Nucleus accumbens (tissue), 56 donors: Measurements from ENCODE around the gene SLC46A3.
"Not testable (repeated sequence)": the region's sequence is repeated elsewhere in the genome, so short reads cannot be mapped to it uniquely, and the experiment has no call there.

Experiments
- DNase-seq, 56 donors: peaks; one replicate each; lab custom pipeline; 2025; lab: John Stamatoyannopoulos, UW

SLC46A3 gene

DNA sequence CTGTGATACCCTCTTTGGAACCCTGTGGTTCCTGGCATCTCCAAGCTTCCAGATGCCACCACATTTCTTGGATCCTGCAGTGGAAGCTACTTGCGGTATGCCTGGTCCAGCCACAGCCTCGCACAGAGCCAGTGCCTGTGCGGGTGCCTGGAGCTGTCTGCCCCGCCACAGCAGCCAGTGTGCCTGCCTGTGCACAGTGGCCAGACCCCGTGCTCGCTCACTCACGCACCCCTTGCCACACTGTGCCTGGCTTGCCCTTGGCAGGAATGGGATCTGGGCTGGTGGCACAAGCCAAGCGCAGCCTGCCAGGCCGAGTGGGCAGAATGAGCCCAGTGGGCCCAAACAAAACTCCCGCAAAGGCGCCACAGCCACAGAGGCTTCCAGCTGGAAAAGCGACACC lies 33.7 kb downstream of the SLC46A3 start:
- no peak for DNase-seq

DNA sequence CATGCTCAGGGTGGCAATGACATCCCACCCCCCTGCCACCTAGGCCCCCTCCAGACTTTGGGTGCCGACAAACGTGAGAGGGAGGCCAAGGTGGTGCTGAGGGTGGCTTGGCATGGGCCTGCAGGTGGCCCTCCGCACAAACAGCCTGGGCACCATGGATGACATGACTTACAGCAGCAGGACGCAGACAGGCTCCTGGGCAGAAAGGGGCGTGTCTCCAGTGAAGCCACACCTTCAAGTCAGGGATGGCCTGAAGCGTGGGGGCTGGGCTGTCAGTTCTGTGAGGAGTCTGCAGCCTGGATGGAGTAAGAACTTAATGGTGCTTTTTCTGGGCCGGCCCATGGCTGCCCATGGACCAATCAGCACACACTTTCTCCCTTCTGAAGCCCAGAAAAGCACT lies 34.5 kb downstream of the SLC46A3 start:
- DNase-seq = peak in 1 of 56 donors; percentile 4

DNA sequence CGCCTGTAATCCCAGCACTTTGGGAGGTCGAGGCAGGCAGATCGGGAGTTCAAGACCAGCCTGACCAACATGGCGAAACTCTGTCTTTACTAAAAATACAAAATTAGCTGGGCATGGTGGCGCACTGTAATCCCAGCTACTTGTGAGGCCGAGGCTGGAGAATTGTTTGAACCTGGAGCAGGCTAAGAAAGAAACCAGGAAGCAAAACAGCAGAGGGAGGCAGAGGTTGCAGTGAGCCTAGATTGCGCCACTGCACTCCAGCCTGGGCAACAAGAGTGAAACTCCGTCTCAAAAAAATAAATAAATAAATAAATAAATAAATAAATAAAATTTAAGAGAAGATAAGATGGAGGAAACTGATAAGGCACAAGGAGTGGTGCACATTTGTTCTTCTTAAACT lies 35.6 kb downstream of the SLC46A3 start:
- DNase-seq = not testable (repeated sequence)

DNA sequence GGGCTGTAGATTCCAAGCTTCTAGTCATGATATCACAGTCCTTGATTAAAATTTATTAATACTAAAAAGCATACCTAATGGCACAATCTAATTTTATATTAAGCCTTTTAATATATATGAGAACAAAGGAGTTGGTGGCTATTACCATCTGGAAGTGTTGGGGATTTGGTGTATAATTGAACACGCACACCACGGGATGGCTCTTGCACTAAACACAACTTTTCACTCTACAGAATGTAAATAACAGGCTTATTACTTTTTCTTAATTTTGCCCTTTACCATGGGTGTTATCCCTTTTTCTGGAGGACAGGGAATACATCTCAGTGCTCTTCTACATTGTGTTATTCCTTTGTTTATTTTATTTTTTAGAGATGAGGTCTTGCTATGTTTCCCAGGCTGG lies 38.2 kb downstream of the SLC46A3 start:
- DNase-seq = no peak

DNA sequence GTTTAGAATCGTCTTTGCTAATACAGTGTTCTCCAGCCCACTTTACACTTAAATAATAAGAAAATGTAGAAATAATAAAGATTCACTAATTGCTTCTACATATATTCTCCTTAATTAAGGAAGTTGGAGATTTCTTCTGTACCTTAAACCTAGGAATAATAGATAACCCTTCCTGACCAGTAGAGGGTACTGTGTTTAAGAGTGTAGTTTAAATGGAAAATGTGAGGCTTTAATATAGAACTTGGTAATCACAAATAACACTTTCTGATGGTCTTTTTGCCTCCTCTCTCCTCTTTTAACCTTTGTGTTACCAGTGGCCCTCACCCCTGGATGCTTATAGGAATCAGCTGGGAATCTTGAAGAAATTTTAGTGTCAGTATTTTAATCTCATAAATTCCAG lies 39.1 kb downstream of the SLC46A3 start:
- no peak for DNase-seq

DNA sequence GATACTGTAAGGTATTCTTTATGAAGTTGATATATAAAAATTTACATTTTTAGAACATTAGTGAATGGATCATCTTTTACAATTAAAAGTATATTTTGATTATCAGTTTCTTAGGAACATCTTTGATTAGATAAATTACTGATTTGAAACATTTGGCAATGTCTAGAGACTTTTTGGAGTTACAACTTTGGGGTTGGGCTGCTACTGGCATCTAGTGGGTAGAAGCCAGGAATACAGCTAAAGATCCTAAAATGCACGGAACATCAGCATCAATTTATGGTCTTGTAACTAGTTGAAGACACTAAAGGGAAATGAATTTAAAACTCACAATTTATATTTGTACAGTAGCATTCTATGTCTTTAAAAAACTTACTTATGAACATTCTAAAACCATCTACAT lies 40.0 kb downstream of the SLC46A3 start:
- no peak for DNase-seq

DNA sequence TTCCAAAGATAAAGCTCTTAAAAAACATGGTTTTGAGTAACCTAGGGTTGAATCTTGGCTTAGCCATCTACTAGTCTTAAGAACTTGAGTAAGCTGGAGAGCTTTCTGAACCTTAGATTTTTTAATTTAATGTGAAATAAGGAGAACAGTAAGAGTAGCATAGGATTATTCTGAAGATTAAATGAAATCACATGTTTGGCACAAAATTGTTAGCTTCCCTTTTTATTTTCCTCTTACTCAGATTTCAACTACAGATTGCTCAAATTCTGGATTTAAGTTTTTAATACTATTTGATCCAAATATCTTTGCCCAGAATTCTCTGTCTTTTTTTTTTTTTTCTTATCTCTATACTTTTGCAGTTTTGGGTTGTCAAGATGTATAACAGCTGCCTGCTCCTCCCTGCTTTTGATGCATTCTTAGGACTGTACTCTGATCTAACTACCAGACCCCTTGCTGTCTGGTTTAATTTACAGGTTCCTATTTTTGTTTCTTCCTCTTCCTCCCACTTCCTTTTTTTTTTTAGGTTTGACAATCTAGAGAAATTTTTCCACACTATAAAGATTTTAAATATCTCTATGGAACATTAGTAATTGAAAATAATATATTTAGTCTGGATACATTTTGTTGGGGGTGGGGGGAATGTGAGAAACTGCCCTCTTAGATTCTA lies 47.5 kb downstream of the SLC46A3 start:
- DNase-seq = no peak

DNA sequence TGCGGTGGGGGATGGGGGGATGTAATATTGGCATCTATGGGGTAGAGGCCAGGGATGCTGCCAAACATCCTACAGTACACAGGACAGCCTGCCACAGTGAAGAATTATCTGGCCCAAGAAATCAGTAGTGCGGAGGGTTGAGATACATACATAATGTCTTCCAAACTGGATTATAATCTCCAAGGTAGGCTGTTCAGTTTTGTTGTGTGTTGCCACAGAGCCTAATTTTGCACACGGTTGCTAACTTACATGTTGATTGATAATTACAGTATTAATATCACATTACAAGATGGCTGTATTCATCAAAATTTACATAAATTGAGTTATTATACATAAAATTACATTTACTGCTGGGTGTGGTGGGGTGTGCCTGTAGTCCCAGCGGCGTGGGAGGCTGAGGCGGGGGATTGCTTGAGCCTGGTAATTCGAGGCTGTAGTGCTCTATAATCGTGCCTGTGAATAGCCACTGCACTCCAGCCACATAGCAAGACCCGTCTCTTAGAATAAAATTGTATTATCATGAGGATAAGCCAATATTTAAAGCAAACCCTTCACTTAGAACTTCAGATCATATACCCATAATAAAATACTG lies 51.8 kb downstream of the SLC46A3 start:
- DNase-seq = no peak

DNA sequence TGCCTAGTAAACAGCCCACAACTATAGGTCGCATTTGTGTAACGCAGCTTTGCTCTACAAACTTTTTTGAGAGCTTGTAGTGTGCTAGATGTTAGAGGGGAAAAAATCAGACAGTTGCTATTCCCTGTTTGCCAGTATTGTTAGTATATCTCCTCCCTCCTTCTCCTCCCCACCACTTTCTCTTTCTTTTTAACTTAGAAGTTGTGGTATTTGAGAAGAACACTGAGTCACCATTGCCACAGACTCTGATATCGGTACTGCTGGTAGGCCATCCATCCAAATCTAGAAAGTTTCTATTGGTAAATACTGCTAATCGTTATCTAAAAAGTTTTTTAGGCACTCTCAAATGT lies 59.2 kb downstream of the SLC46A3 start:
- no peak for DNase-seq

DNA sequence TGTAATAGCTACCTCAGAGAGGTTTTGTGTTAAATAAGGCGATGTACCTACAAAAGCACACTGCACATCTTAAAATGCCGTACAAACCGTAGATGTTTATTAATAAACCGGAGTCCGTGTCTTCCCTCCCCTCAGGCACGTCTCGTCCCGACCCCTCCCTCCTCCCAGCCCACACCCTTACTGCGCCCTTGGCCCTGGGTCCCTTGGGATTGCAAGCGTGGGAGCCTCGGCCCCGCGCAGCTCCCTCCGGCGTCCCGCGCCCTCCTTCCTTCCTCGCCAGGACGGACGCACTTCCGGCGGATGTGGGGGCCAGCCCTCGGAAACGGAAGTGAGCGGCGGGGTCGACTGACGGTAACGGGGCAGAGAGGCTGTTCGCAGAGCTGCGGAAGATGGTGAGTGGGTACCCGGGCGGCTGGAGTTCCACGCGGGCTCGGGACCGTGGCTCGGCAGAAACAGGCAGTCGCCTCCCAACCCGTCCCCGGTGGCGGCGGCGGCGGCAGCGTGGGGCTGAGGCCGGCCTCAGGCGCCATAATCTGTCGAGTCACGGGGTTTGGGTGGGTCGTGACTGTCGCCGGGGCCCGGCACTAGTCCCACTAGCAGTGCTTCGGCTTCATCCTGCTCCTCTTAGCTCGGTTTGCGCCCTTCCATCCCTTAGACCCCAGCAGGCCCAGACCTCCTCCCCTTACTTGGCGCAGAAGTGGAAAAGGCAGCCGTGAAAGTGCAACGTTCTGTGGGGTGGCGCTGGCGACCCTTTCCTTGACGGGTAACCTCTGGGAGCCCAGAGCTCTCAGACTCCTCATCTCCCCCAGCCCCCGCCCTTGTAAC lies 59.8 kb downstream of the SLC46A3 start, which contains the start of gene POMP:
Gene POMP (plus strand): TSS at position 335 of the 825 bp plus-strand sequence. CDS start 55 bp downstream, at position 390.
- DNase-seq = peak; percentile 30 to 96 (median 87)

DNA sequence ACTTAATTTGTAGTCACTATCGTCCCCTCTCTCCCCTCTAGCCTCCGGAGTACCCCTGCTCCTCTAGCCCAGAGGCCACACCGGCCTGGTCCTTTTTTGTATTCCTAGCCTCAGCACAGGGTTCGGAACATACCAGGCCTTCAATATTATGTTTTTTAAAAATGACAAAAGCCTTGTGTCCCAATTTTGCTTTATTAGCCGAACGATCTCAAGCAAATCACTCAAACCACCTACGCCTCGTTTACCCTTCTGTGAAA lies 60.3 kb downstream of the SLC46A3 start:
- peak in 5 of 56 donors; percentile 3 to 46 (median 27) for DNase-seq

DNA sequence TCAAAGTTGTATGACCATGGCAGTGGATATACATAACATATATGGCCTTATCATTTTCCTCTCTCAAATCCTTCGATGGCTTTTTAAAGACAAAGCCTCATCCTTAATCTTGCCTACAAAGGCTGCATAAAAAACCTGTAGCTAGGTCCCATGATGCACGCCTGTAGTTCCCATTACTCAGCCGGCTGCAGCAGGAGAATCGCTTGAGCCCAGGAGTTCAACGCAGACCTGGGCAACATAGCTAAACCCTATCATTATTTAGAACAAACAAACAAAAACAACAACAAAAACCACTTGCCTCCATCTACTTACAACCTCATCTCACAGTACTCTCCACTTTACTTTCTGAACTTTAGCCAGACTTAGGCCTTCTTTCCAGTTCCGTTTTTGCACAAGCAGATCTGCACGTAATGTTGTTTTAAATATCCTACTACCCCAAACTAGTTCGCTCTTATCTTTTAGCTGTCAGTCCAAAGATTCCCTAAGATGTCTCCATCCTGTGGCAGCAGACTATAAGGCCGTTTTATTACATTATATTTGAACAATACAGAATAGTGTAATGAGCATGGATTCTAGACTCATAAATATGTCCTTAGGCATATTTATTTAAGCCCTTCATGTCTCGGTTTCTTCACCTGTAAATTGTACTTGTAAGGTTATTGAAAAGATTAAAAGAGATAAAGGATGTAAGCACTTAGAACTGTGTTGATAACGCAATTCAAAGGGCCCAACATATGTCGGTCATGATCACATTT lies 60.8 kb downstream of the SLC46A3 start:
- no peak for DNase-seq

DNA sequence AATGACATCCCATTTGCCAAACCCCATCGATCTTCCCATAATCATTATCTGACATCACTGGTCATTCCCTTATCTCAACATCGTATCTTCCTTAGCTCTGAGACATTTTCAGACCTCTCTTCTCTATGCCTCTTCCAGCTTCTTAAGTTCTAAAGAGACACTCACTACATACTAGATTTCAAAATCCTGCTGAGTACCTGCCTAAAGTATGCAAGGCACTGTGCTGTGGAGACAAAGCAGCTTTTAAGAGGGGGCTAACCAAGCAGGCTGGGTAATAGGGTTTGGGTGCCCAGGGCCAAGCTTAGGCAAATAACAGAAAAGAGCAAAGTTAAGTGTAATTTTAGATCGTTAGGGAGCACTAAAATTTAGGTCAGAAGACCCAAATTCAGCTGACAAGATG lies 63.2 kb downstream of the SLC46A3 start:
- DNase-seq = no peak

DNA sequence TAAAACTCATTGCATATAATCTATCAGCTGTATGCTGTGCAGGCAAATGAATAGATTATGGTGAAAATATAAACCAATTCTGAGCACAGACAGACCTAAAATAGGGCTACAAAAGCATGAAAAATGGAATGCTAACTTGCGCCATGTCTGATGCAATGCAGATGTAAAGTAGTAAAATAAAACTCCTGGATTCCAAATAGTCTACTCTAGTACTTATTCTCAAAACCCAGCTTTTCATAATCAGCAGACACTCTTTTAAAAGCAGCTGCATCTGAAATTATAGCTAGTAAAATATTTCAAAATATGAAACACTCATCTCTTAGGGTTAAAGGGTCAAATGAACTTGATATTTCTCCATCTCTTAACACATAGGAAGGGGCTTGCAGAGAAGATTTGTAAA lies 64.5 kb downstream of the SLC46A3 start:
- DNase-seq = no peak

DNA sequence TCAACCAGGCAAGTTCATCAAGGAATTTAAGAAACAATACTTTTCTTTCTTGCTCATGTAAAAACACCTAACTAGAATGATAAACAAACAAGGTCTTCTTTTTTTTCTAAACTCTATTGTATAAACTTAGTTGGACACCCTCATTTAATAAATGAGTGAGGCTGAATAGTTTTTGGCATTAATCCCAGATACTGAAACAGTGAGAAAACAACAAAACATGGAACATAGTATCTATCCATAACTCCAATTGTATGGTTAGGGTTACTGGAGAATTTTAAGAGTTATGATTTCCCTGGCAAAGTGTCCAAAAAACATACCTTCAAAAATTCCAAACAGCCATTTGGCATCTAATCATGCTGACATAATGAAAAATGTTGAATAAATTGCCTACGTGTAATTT lies 65.7 kb downstream of the SLC46A3 start:
- DNase-seq = no peak

DNA sequence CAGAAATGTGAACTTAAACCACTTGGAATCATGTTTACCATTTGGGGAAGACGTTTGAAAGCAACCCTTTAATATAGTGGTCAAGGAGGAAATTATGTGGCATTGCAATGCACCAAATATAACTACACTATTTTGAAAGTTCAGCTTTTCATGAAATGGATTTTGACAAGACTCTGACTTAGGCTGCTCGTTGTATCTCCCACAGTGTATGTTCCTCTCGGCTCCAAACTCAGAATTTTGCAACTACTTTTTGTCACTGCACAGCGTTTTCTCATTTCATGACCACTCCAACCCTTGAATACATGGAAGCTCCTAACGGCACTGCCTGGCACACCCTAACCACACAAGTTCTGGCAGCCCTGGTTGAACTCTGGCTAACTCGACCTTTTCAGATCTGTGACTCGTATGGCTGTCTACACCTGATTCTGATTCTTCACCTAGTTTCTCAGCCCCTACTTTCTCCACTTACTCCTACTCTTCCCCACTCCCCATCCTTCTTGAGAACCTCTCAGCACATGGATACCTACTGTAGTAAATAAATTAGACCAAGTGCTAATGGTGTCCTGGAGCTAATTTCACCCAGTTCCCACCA lies 66.9 kb downstream of the SLC46A3 start:
- DNase-seq = no peak

DNA sequence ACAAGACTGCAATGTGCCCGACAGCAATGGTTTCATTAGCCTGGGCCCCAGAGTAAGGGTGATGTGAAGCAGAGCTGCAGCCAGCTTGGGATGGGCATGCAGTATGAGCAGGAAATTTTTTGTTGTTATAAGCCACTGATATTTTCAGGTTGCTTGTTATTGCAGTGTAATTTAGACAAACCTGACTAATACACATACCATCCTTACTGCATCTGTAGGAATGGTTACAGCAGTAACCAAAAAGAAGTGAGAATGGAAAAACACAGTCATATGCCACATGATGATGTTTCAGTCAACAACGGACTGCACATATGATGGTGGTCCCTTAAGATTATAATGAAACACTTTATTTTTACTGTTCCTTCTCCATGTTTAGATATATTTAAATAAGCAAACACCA lies 68.5 kb downstream of the SLC46A3 start:
- DNase-seq = no peak
